HG03460 (cell line): ENCODE measurements around the gene TMEM163.

Experiments used
- ATAC-seq: cut with Tn5 transposase; IDR thresholded peaks from one replicate; pipeline ENCODE4 v1.9.1; 2021; ENCODE audit not compliant: unreplicated experiment

TMEM163 gene

DNA sequence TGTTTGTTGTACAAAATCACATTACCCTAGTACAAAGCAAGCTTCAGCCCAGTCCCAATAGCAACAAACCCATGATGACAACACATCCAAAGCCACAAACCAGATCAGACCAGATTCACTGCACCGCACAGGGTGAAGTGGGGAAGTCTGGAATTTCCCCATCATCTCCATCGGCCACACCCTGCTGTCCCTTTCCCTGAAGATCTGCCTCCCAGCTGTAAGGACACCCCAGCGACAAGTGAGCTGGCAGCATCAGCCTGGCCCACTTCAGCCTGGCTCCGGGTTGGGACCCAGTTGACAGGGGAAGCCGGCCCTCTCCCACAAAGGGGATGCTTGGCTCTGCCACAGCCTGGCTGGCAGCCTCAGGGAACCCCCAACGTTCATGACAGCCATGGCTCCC lies 257.3 kb downstream of the TMEM163 start:
- no peak for ATAC-seq

DNA sequence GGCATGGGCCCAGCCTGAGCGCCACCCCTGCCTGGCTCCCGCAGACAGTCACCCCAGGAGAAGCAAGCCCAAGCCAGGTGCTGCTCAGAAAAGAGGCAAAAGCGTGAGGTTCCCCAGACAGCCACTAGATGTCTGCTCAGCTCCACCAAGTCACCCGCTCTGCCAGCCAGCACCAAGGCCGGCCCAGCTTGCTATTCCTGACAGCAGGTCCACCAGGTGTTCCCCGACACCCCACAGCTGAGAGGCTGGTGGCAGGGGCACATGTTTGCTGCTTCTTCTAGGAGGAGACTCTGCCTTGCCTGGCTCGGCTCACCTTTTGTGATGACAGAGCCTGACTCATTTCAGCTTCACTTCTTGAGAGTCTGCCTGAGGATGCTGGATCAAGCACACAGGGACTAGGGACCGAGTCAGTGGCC lies 258.2 kb downstream of the TMEM163 start:
- ATAC-seq: no peak

DNA sequence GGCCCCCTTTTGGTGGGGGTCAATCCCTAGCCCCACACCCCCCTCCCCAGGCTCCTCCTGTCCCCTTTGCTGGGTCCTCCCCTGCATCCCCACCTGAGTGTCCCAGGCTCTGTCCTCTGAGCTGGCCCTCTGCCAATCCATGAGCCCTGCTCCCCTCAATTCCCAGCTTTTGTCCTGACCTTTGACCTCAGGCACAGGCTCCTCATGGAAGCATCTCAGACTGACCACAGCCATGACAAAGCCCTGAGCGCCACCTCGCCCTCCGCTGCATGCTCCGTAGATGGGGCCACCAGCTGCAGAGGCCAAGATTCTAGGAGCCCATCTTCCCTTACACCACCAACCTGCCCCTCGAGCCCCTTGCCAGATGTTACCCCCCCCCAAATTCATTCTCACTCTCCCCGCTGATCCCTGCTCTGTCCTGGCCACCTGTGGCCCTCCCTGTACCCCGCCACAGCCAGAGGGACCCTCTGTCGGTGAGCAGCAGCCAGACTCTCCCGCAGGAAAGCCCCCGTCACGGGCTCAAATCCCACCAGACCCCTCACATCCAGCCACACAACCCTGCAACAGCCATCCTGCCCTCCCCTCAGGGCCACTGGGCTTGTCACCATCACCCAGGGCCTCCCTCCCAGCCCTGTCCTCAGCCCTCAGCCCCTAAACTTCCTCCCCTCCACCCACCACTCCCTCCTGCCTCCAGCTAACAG lies 258.9 kb downstream of the TMEM163 start:
- no peak for ATAC-seq

GRCh38 chr2:134458950-134459349 lies 259.9 kb downstream of the TMEM163 start:
- ATAC-seq: no peak

DNA sequence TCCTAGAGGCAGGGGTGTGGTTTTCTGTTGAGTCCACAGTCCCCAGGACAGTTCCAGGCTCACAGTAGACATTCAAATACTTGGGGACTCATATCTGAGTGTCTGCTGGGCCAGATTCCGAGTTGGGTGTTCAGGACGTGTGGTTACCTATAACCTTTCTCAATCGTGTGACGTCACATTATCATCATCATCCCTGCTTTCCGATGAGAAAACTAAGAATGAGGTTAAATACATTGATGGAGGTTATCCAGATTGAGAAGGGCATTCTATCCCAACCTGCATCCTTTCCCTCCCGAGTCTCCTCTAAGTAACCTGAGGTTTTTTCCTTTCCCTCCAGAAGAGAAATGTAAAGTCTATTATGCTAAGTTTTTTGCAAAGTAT lies 260.3 kb downstream of the TMEM163 start:
- no peak for ATAC-seq

- ATAC-seq: no peak
Measured at GRCh38 chr2:134457765-134458472, 260.9 kb downstream of the TMEM163 start.

- no peak for ATAC-seq
Measured at GRCh38 chr2:134457353-134457752, 261.4 kb downstream of the TMEM163 start.

DNA sequence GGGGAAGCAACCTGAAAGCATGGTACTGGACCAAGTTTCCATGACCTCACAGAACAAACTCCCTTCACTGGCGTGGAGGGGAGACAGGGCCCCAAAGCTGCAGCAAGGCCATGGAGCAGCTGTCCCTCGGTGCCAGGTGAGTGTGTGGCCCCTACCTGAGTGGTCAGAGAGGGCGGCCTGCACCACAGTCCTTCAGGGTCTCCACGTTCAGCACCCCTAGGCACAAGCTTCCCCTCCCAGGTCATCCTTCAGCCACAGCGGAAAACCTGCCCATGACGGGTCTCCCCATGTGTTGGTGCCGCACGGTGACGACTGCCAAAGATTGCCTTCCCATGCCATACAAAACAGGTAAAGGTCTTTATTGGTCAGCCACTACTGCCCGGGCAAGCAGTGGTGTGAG lies 263.4 kb downstream of the TMEM163 start:
- no peak for ATAC-seq

DNA sequence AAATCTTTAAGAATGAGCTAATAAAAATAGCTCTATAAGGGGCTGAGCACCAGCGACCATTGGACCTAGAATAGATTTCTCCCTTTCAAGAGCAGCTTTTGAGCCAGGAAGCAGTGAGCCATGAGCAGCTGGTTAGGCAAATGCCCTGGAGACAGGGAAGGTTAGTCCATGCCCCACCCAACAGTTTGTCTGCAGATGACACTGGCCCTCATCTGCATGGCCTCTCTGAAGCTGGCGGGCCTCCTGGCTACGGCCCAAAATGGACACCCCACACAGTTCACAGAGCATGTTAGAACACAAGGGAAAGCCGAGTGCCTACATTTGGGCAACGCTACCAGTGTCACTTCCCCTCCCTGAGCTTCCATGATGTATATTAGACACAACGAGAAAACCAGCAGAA lies 263.9 kb downstream of the TMEM163 start:
- ATAC-seq: no peak

GRCh38 chr2:134454426-134454825 lies 264.4 kb downstream of the TMEM163 start:
- ATAC-seq: no peak

DNA sequence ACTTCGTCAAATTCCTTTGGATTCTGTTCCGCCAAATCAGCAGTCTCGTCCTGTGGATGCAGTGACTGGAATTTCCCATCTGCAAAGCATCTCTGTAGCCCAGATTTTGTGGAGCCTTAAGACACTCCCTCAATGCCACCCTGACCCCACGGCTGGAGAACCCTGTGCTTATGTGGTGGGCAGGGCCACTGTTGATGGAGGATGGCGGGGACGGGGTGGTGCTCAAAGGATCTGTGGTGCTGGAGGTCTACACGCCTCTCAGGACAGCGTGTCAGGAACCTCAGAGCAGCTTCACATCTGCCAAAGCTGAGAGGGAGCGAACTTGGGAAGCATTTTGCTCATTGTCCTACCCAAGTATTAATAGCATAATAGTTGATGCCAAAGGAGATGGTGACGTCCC lies 264.8 kb downstream of the TMEM163 start:
- no peak for ATAC-seq

DNA sequence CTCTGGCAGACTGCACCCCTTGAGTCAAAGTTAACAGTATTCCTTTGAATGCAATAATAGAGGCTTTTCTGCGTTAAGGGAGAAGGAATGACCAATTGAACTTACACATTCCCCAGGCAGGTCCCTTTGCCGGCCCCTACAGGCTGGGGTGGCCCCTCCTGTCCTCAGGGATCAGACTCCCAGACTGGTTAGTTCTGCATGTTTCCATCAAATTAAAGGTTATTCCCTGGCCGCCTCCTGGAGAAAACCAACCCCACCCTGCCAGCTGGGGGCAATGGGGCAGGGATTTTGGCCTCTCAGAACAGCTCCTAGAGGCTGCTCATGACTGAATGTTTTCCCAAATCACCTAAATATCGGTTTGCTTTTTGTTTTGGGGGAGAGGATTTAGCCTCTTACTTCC lies 265.3 kb downstream of the TMEM163 start:
- no peak for ATAC-seq

GRCh38 chr2:134452042-134452733 lies 266.6 kb downstream of the TMEM163 start:
- ATAC-seq: no peak

GRCh38 chr2:134451347-134451630 lies 267.5 kb downstream of the TMEM163 start:
- ATAC-seq: no peak

DNA sequence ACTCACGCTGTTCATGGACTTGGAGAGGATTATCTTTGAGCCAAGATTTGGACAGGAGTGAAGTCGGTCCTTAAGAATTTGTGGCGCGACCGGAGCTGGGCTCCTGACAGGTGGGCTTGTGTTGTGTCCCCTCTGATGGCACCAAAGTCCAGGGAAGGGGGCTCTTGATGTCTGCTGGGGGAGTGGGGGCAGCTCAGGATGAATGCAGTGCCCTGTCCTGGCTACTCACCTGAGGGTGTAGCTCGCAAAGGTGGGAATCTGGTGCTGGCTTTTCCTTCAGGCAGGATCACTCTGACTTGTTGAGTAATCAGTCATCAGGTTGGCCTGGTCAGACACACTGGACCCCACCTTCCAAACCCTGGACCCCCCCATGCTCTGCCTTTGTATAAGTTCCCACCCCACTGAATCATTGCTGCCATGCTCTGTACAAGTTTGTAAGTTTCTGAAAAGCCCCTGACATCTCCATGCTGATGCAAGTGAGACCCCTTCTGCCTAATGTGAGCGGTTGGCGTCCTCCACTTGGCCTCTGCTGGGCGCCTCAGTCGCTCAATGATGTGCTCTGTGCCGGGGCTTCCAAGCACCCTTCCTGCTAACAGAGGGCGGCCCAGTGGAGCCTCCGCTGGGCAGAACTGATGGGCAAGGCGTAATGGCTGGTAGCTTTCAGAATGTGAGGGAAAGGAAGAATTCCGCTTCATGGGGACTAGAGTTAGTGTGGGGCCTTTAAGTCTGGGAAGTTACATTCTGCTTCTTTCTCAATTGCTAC lies 268.9 kb downstream of the TMEM163 start:
- no peak for ATAC-seq

DNA sequence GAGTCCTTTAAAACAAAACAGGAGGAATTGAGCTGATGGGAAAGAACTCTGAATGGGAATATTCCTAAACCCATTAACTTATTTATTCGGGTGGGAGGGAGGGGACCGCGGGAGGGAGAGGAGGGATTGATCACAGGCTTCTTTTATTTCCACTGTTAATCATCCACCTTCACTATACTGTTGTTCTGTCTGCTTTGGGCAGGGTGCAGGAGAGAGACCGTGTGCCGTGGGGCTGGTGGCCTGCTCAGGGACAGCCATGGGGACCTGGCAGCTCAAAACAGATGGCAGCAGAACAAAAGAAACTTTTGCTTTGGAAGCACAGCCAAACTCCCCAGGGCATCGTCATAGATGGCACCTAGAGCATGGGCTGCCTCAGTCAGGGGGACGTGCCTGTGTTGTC lies 269.6 kb downstream of the TMEM163 start:
- no peak for ATAC-seq

GRCh38 chr2:134448650-134449049 lies 270.1 kb downstream of the TMEM163 start:
- ATAC-seq: no peak

DNA sequence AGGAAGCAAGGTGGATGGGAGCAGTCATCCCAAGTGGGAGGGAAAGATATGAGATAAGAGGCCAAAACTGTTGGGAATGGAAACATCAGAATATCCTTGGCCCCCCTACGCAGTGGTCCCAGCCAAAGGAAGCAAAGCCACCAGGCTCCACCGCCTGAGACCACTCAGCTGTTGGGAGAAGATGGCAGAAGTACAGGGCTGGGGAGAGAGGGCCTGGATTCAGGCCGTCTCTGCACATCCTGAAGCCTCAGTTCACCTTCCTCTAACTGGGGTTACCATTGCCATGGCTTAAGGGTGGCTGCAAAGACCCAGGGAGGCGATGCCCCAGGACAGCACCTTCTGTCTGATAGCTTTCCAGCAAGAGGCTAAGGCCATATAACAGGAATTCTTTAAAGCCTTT lies 271.1 kb downstream of the TMEM163 start:
- ATAC-seq: no peak

- ATAC-seq: no peak
Measured at GRCh38 chr2:134446383-134447017, 272.3 kb downstream of the TMEM163 start.

- no peak for ATAC-seq
Measured at GRCh38 chr2:134445985-134446382, 272.8 kb downstream of the TMEM163 start.

DNA sequence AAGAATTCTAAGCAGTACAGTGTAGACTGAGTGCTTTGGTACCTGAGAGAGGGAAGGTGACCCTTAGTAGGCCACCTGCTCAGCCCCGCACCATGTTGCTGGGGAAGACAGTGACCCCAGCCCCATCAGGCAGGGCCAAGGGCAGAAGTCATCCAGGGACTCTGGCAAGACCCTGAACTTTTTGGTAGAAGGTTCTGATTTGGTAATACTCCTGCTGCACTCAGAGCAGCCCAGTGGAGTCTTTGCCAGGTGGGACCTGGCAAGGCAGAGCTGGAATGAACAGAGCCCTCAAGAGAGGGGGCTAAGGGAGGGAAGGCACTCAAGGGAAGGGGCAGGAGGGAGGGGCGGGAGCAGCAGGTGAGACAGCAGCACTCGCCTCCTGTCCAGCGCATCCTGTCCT lies 273.7 kb downstream of the TMEM163 start:
- no peak for ATAC-seq
